GM10266 (cell line): Measurements from ENCODE around the gene FSIP2.

Experiments
- DNase-seq: peaks from one replicate; pipeline ENCODE4 v3.0.0; 2012; ENCODE audit errors: extremely low spot score
- TF ChIP-seq, protein P1 (sequence below): IDR thresholded peaks from 2 replicates; pipeline ENCODE4 v1.5.1; 2012; ENCODE audit warnings: mild to moderate bottlenecking, low read depth; ENCODE audit not compliant: control insufficient read depth, insufficient read depth; ENCODE audit errors: missing control alignments

FSIP2 gene

DNA sequence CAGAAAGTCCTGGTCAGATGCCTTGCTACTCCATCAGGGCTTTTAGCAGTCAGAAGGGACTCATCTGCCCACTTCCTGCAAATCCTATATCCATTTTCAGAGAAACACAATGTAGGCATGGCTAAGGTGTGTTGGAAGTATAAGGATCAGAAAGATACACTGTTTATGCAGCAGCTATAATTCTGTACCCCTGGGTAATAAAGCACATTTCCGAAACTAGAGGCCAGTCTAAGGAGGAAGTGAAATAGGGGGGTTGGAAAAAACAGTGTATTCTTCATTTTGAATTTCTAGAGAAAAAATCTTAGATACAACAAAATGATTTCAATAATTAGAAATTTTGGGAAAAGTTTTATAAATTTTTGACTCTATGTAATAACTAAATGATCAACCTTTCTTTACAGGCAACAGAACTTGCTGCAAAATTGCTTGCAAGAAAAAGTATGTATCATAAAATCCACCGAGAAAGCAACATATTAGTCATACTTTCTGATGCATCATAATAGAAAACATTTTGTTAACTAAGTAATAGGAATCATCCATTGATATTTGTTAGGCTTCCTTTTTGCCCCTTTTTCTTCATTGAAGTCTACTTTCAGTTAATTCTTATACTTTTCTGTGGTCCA, 47.4 kb downstream of the FSIP2 start:
- no peak for DNase-seq
- TF ChIP-seq, protein P1, sequence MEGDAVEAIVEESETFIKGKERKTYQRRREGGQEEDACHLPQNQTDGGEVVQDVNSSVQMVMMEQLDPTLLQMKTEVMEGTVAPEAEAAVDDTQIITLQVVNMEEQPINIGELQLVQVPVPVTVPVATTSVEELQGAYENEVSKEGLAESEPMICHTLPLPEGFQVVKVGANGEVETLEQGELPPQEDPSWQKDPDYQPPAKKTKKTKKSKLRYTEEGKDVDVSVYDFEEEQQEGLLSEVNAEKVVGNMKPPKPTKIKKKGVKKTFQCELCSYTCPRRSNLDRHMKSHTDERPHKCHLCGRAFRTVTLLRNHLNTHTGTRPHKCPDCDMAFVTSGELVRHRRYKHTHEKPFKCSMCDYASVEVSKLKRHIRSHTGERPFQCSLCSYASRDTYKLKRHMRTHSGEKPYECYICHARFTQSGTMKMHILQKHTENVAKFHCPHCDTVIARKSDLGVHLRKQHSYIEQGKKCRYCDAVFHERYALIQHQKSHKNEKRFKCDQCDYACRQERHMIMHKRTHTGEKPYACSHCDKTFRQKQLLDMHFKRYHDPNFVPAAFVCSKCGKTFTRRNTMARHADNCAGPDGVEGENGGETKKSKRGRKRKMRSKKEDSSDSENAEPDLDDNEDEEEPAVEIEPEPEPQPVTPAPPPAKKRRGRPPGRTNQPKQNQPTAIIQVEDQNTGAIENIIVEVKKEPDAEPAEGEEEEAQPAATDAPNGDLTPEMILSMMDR: no peak

DNA sequence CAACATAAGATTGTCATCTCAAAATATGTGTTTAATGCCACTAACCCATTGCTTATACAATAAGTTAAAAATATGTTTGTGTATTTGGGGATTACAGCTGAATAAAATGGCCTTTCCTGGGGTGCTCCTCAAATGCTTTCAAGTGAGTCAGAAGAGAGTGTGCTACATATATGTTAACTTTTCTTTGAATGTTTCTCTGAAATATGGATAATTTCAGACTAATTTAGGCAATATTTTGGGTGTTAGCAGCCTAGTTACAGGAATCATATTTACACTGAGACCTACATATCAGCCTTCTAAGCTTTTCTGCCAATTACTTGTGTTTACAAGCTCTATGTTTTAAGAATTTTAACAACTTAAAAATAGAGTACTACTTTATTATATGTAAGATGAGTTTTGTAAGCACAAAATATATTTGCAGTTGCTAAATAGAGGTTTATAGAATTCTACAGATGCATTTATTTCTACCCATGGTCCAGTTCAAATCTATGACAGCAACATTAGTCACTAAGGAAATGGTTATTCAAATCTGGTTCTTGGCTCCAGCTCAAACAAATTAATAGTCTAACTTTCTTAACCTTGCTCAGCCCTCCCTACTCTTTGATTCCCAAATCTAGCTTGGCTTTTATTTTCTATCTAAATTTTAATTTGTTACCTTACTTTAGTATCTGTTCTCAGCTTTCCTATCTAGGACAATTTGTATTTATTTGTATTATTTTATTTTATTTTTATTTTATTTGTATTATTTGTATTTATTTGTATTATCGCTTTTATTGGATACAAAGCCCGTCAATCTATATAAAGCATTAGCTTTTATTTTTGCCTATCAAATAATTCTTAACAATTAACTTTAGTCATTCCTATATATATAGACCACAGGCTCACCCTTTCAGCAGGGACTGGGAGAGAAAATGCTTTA, 48.9 kb downstream of the FSIP2 start:
- TF ChIP-seq, protein P1: no peak
- no peak for DNase-seq

GRCh38 chr2:185790361-185790760, 51.8 kb downstream of the FSIP2 start:
- TF ChIP-seq, protein P1: no peak
- no peak for DNase-seq

DNA sequence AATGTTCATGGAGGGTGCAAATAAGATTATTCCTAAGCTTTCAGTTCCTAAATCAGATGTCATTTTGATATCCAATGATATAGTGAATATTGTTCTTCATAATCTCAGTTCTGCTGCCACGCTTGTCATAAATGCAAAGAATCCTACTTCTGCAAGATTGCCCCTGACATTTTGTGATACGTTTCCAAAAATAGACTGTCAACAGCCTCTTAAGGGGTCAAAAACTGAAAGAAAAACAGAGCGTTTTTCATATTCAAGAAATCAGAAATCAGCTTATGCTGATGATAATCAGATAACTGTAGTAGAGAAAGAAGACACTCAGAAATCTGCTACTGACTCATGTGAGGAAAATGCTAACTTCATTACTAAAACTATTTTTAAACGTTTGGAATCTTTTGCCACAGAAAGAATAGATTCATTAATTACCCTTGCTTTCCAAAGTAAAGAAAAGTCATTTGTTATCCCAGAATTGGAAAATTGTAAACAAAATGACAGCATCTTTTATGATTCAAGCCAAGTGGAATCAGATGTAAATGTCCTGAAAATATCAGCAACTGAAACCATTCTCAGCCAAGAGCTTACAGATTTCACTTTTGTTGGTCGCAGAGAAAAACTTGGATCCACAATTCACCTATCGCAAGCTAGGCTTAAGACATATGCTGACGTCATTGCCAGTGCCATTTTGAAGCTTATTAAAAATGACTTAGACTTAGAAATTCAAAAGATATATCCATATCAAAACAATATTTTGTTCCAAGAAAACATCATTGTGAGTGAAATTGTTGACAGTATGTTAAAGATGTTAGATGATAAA, 55.1 kb downstream of the FSIP2 start:
- DNase-seq: no peak
- TF ChIP-seq, protein P1: no peak

DNA sequence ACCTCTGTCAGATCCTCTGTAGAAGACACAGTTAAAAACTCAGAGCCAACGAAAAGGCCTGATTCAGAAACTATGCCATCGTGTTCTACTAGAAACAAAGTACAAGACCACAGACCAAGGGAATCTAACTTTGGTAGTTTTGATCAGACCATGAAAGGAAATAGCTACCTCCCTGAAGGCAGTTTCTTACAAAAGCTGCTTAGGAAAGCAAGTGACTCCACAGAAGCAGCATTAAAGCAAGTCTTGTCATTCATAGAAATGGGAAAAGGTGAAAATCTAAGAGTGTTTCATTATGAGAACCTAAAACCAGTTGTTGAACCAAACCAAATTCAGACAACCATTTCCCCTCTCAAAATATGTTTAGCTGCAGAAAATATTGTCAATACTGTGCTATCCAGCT, 58.2 kb downstream of the FSIP2 start:
- no peak for DNase-seq
- TF ChIP-seq, protein P1: no peak

DNA sequence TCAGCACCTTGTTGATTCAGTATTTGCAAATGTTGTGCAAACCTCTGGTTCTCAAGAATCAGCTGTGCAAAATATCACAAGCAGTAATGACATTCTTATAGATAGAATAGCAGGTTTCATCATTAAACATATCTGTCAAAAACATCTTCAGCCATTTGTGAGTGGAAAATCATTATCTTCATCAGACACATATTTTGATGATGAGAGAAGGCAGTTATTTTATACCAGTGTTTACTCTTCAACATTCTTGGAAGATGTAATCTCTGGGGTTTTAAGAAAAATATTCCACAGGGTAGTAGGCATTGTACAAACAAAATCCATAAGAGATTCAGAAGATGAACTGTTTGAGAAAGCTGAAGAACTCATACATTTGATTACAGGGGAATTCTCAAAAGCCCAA, 64.3 kb downstream of the FSIP2 start:
- TF ChIP-seq, protein P1: no peak
- DNase-seq: no peak
